Measurements from ENCODE around the gene CHMP2A. TPM values are rescaled to one million over a fixed set of nuclear protein-coding genes. Genes with fewer than 3 reads are reported as not detected.

CHMP2A gene
- total and polyA plus RNA-seq, 10 of the 15 experiments (the other 5 are each of a cell fraction or from before 2014, with no cell fraction given), result 69.5 to 172 (median 109) TPM

DNA sequence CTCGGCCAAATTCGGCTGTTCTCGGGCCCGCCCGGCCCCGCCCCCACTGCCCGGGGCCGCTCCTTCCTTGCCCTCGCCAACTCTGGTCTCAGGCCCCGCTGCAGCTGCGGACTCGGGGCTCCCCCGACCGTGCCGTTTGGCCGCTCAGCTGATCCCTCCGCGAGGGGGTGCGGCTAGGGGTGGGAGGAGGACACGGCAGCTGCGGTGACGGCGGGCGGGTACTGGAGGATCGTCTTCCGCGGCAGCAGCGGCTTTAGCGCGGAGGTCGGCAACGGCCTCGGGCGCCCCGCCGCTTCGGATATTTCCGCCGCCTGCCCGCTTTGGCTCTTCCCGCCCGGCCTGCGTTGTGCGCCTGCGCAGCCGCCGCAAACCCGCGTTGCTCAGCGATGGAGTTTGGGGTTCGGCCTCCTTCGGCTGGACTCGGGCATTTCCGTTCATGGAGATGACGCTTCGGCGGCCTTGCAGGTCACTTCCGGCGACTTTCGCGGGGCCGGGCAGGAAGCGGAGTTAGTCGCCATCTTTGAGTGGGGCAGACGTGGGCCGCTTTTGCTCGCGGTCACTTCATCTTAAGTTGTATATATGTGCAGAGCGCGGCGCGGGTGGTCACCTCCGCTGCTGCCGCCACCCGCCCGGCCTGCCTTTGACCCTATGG, 3.8 kb upstream of the CHMP2A start (continued):
- TF ChIP-seq ZNF207 (IDR thresholded peaks at IDR 0.05; ENCODE audit: borderline replicate concordance) (peak; percentile 20; the same call in 1 of the 2 replicates), POLR2A (IDR thresholded peaks at IDR 0.05; ENCODE audit: low read depth, low read length) (peak; percentile 83), SIX5 (IDR thresholded peaks at IDR 0.05; ENCODE audit: low read depth, low read length, severe bottlenecking) (peak; percentile 62), BHLHE40 (IDR thresholded peaks at IDR 0.05; ENCODE audit: borderline replicate concordance in 1 of 2, low read depth in 2 of 2, low read length in 1 of 2) (peak; percentile 72 to 86; a peak in 3 of 4 replicates), HDGF (IDR thresholded peaks at IDR 0.05) (peak; percentile 81), TAF1 (IDR thresholded peaks at IDR 0.05; ENCODE audit: borderline replicate concordance, low read depth, low read length) (peak; percentile 48; the same call in 1 of the 2 replicates), YY1 (IDR thresholded peaks at IDR 0.05; ENCODE audit: low read depth, low read length) (peak; percentile 98), SRF (IDR thresholded peaks at IDR 0.05; ENCODE audit: low read depth in 2 of 2, low read length in 2 of 2) (peak; percentile 54 to 61; a peak in 3 of 4 replicates), MEF2A (IDR thresholded peaks at IDR 0.05; ENCODE audit: insufficient read depth, low read depth, low read length) (0 out of 2 replicates have a peak, but pooled peaks have one; percentile 53), CUX1 (IDR thresholded peaks at IDR 0.05; ENCODE audit: insufficient replicate concordance, low read depth, low read length) (no peak)
- TF ChIP-seq, protein P1, sequence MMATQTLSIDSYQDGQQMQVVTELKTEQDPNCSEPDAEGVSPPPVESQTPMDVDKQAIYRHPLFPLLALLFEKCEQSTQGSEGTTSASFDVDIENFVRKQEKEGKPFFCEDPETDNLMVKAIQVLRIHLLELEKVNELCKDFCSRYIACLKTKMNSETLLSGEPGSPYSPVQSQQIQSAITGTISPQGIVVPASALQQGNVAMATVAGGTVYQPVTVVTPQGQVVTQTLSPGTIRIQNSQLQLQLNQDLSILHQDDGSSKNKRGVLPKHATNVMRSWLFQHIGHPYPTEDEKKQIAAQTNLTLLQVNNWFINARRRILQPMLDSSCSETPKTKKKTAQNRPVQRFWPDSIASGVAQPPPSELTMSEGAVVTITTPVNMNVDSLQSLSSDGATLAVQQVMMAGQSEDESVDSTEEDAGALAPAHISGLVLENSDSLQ (IDR thresholded peaks at IDR 0.05), result 0 out of 2 replicates have a peak, but pooled peaks have one; percentile 17
- TF ChIP-seq, protein P2, sequence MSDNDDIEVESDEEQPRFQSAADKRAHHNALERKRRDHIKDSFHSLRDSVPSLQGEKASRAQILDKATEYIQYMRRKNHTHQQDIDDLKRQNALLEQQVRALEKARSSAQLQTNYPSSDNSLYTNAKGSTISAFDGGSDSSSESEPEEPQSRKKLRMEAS (IDR thresholded peaks at IDR 0.05; ENCODE audit: low read depth, low read length), result no peak
- TF ChIP-seq, protein P3, sequence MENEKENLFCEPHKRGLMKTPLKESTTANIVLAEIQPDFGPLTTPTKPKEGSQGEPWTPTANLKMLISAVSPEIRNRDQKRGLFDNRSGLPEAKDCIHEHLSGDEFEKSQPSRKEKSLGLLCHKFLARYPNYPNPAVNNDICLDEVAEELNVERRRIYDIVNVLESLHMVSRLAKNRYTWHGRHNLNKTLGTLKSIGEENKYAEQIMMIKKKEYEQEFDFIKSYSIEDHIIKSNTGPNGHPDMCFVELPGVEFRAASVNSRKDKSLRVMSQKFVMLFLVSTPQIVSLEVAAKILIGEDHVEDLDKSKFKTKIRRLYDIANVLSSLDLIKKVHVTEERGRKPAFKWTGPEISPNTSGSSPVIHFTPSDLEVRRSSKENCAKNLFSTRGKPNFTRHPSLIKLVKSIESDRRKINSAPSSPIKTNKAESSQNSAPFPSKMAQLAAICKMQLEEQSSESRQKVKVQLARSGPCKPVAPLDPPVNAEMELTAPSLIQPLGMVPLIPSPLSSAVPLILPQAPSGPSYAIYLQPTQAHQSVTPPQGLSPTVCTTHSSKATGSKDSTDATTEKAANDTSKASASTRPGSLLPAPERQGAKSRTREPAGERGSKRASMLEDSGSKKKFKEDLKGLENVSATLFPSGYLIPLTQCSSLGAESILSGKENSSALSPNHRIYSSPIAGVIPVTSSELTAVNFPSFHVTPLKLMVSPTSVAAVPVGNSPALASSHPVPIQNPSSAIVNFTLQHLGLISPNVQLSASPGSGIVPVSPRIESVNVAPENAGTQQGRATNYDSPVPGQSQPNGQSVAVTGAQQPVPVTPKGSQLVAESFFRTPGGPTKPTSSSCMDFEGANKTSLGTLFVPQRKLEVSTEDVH (IDR thresholded peaks at IDR 0.05; ENCODE audit: low read depth, partially characterized antibody), result peak; percentile 72

Measured in GM12878 (cell line).